Esophagus muscularis mucosa (tissue), 4 donors: ENCODE data around the gene OTUD7B. TPM values are rescaled to one million over a fixed set of nuclear protein-coding genes. Genes with fewer than 3 reads are reported as not detected.

Experiments
- DNase-seq: peaks from one replicate; pipeline ENCODE4 v3.0.0-alpha.2; 2017; ENCODE audit errors: extremely low spot score
- H3K27ac ChIP-seq, 4 donors: fragments of 200-600 bp; sonication (generic); replicated peaks in 1 of 4; 1 replicate in 3 of 4; 2 replicates in 1 of 4; pipeline ENCODE4 v1.5.1; 2016 to 2019; ENCODE audit warnings: mild to moderate bottlenecking in 1 of 4
- H3K27me3 ChIP-seq, 4 donors: fragments of 200-600 bp; sonication (generic); one replicate each; pipeline versions ENCODE4 v1.5.1 to v1.6.0; 2016 to 2019
- H3K36me3 ChIP-seq, 4 donors: fragments of 200-600 bp; sonication (generic); one replicate each; pipeline ENCODE4 v1.5.1; 2016 to 2019
- H3K4me1 ChIP-seq, 4 donors: fragments of 200-600 bp; sonication (generic); one replicate each; pipeline ENCODE4 v1.5.1; 2016 to 2019
- H3K4me3 ChIP-seq, 4 donors: fragments of 200-600 bp; sonication (generic); 1 replicate in 2 of 4; 2 replicates in 2 of 4; pipeline ENCODE4 v1.5.1; 2016 to 2019; ENCODE audit warnings: mild to moderate bottlenecking in 4 of 4, moderate library complexity in 1 of 4
- H3K9me3 ChIP-seq, 4 donors: fragments of 200-600 bp; sonication (generic); 1 replicate in 3 of 4; 2 replicates in 1 of 4; pipeline ENCODE4 v1.5.1; 2016 to 2019
- EP300 ChIP-seq: sonication (generic); formaldehyde crosslinking; IDR thresholded peaks from one replicate; pipeline ENCODE4 v1.6.1; 2017; ENCODE audit warnings: antibody characterized with exemption
- POLR2A ChIP-seq: fragments of 450-650 bp; IDR thresholded peaks from one replicate; pipeline ENCODE4 v1.6.1; 2017; ENCODE audit warnings: antibody characterized with exemption, moderate library complexity, mild to moderate bottlenecking, low read depth
- POLR2AphosphoS5 ChIP-seq, 2 donors: sonication (generic); formaldehyde crosslinking; IDR thresholded peaks; one replicate each; pipeline ENCODE4 v1.6.1; 2017; ENCODE audit warnings: antibody characterized with exemption in 2 of 2
- WGBS: methylation state at CpG from one replicate; pipeline ENCODE4 v1.1.5; 2018; 5-methylcytosine and 5-hydroxymethylcytosine counted together
- intact Hi-C: fragments of 100-400 bp; cut with DNase I; formaldehyde crosslinking; loops from one replicate; pipeline ENCODE4 v1.15.1; 2023
- total RNA-seq, 4 donors: library from RNA; depleted of rRNA; stranded (reverse); fragments of >200 nt; gene quantifications; one replicate each; pipeline versions ENCODE4 v1.1.0 to v1.2.1, GENCODE V29; 2016
- TF ChIP-seq, protein P1 (sequence below), 3 experiments: fragments of 200-600 bp in 2 of 3; fragments of 450-650 bp in 1 of 3; sonication (generic) in 2 of 3; IDR thresholded peaks; one replicate each; pipeline ENCODE4 v1.5.1; 2017 to 2019; ENCODE audit warnings: antibody characterized with exemption in 3 of 3, mild to moderate bottlenecking in 2 of 3, moderate library complexity in 1 of 3

OTUD7B gene
- total RNA-seq, 4 donors from 2014 or later: 23.7 to 41.1 (median 30.4) TPM

DNA sequence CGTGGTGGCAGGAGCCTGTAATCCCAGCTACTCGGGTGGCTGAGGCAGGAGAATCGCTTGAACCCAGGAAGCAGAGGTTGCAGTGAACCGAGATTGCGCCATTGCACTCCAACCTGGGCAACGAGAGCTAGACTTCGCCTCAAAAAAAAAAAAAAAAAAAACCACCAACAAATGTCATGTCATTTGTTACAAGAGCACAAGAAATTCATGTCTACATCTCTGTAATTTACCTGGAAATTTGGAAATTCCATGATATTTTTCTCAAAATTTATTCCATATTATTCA is 40.5 kb upstream of the OTUD7B start:
- Histone ChIP-seq H3K4me3 (no peak overlapping the region), H3K36me3 (peaks cover 0 to 5% (median 0%) of the 10 kb centered on the region in 4 donors), H3K4me1 (peaks cover 0 to 10% (median 8%) of the 10 kb centered on the region in 4 donors), H3K27me3 (no peaks in the 10 kb centered on the region), H3K27ac (no peak overlapping the region), H3K9me3 (no peaks in the 10 kb centered on the region)
- WGBS: 62% methylated on average over 7 of the region's 7 CpGs
- TF ChIP-seq EP300 (no peak), POLR2A (no peak), POLR2AphosphoS5 (IDR thresholded peaks at IDR 0.05) (no peak)
- TF ChIP-seq, protein P1, sequence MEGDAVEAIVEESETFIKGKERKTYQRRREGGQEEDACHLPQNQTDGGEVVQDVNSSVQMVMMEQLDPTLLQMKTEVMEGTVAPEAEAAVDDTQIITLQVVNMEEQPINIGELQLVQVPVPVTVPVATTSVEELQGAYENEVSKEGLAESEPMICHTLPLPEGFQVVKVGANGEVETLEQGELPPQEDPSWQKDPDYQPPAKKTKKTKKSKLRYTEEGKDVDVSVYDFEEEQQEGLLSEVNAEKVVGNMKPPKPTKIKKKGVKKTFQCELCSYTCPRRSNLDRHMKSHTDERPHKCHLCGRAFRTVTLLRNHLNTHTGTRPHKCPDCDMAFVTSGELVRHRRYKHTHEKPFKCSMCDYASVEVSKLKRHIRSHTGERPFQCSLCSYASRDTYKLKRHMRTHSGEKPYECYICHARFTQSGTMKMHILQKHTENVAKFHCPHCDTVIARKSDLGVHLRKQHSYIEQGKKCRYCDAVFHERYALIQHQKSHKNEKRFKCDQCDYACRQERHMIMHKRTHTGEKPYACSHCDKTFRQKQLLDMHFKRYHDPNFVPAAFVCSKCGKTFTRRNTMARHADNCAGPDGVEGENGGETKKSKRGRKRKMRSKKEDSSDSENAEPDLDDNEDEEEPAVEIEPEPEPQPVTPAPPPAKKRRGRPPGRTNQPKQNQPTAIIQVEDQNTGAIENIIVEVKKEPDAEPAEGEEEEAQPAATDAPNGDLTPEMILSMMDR (IDR thresholded peaks at IDR 0.05): no peak
- intact Hi-C loops: loop anchor here (2.0 kb wide), 1 partner anchor 88 kb away; no protein-coding TSS in a partner anchor
- no peak for DNase-seq

DNA sequence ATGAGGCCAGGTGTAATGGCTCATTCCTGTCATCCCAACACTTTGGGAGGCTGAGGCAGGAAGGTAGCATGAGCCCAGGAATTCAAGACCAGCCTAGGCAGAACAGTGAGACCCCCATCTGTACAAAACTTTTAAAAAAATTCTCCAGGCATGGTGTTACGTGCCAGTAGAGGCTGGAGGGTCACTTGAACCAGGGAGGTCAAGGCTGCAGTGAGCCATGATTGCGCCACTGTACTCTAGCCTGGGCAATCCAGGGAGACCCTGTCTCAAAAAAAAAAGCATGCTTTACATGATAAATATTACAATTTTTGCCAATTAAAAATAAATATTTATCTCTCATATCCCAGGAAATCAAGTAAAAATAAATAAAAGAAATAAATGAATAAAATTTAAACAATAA is 39.4 kb upstream of the OTUD7B start:
- Histone ChIP-seq H3K27ac (no peak overlapping the region), H3K36me3 (peaks cover 0 to 9% (median 0%) of the 10 kb centered on the region in 4 donors), H3K4me3 (no peak overlapping the region), H3K4me1 (peaks cover 0 to 10% (median 8%) of the 10 kb centered on the region in 4 donors), H3K9me3 (no peaks in the 10 kb centered on the region), H3K27me3 (no peaks in the 10 kb centered on the region)
- WGBS: 92% methylated on average over 2 of the region's 2 CpGs
- intact Hi-C loops: loop anchor here (2.0 kb wide), 1 partner anchor 87 kb away; no protein-coding TSS in a partner anchor
- DNase-seq: no peak
- TF ChIP-seq POLR2A (no peak), POLR2AphosphoS5 (IDR thresholded peaks at IDR 0.05) (no peak)

DNA sequence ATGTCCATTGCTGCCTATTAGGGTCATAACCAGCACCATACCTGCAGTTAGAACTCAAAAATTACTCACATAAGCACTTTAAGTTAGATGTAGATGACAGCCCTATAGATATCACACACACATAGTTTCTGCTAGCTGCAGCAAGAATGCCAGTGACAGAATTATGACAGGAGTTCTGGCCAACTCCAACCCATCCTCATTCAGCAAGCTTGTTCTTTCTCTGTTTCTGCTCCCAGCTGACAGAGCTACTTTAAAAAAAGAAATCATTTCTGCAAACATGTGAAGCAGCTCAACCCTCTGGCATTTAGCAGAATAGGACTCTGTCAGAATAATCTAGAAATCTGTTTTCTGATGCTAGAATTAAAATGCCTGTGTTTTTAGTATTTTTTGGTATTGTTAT is 23.8 kb upstream of the OTUD7B start:
- Histone ChIP-seq H3K4me1 (no peaks in the 10 kb centered on the region), H3K4me3 (no peak overlapping the region), H3K27ac (no peak overlapping the region), H3K9me3 (no peaks in the 10 kb centered on the region), H3K36me3 (no peaks in the 10 kb centered on the region), H3K27me3 (no peaks in the 10 kb centered on the region)
- intact Hi-C loops: no loop called here
- DNase-seq: no peak
- TF ChIP-seq, protein P1 (IDR thresholded peaks at IDR 0.05): no peak
- TF ChIP-seq POLR2A: no peak
- no peak for TF ChIP-seq POLR2AphosphoS5 (IDR thresholded peaks at IDR 0.05)
- TF ChIP-seq EP300: no peak

DNA sequence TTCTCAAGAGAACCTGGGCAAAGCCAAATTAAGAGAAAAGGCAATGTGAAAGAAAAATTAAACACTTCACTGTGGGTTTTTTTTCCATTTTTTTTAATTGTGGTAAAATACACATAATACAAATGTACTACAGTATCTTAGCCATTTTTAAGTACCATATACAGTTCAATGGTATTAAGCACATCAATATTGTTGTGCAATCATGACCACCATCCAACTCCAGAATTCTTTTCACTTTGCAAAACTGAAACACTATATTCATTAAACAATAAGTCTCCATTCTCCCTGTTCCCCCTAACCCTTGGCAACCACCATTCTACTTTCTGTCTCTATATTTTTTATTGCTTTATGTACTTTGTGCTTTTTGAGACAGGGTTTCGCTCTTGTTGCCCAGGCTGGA is 17.8 kb upstream of the OTUD7B start:
- Histone ChIP-seq H3K9me3 (no peaks in the 10 kb centered on the region), H3K4me1 (no peaks in the 10 kb centered on the region), H3K27ac (no peak overlapping the region), H3K4me3 (no peak overlapping the region), H3K36me3 (no peaks in the 10 kb centered on the region), H3K27me3 (no peaks in the 10 kb centered on the region)
- intact Hi-C loops: no loop called here
- DNase-seq: no peak
- 100% methylated on average over 1 of the region's 1 CpG for WGBS
- TF ChIP-seq POLR2AphosphoS5 (IDR thresholded peaks at IDR 0.05): no peak
- TF ChIP-seq, protein P1 (IDR thresholded peaks at IDR 0.05): no peak
- no peak for TF ChIP-seq POLR2A
- TF ChIP-seq EP300: no peak

DNA sequence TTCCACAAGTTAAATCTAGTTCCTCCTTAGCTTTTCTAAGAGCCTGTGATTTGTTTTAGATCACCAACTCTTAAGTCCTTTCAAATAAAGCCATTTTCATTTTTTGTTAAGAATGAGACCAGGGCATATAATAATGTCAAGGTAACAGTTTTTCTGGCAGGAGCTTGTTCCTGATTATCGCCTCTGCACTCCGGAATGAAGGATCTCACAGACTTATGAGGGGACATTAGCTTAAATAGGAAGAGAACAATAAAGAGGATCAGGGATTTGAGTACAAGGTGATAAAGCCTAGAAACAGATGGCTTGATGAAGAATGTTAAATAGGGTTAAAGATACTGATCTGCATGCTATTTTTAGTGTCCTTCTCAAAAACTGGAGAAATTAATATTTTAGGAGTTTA is 13.6 kb upstream of the OTUD7B start:
- TF ChIP-seq POLR2A (no peak), EP300 (no peak), POLR2AphosphoS5 (IDR thresholded peaks at IDR 0.05) (no peak)
- TF ChIP-seq, protein P1 (IDR thresholded peaks at IDR 0.05): no peak

More for the DNA sequence above, 13.6 kb upstream of the OTUD7B start:
- intact Hi-C loops: no loop called here
- no peak for DNase-seq
- Histone ChIP-seq H3K4me3 (no peak overlapping the region), H3K27me3 (no peaks in the 10 kb centered on the region), H3K36me3 (no peaks in the 10 kb centered on the region), H3K4me1 (peaks cover 0 to 5% (median 0%) of the 10 kb centered on the region in 4 donors), H3K9me3 (no peaks in the 10 kb centered on the region), H3K27ac (no peak overlapping the region)
- WGBS: 94% methylated on average over 2 of the region's 2 CpGs
